ENCODE results near the gene FAM110A.

The FAM110A gene

GRCh38 chr20:821731-822065, 11.8 kb upstream of the FAM110A start:
- no peak for TF ChIP-seq CTCF (IDR thresholded peaks at IDR 0.05; ENCODE audit: low read depth, low read length)

GRCh38 chr20:822651-823573, 10.6 kb upstream of the FAM110A start:
- no peak overlapping the region; the same call in 1 of the 2 replicates for H3K27ac ChIP-seq
- DNase-seq: no peak
- TF ChIP-seq CTCF (IDR thresholded peaks at IDR 0.05; ENCODE audit: low read depth, low read length): no peak

More at GRCh38 chr20:821731-822065, 11.8 kb upstream of the FAM110A start:
- Histone ChIP-seq H3K36me3 (no peaks in the 10 kb centered on the region), H3K27me3 (ENCODE audit: insufficient read depth, low read depth, severe bottlenecking) (no peaks in the 10 kb centered on the region), H3K27ac (no peak overlapping the region), H3K9me3 (ENCODE audit: severe bottlenecking) (no peaks in the 10 kb centered on the region), H3K4me3 (ENCODE audit: low read depth, low read length) (no peak overlapping the region)
- no peak for DNase-seq

GRCh38 chr20:823574-823902, 10.0 kb upstream of the FAM110A start:
- no peak overlapping the region for H3K4me3 ChIP-seq (ENCODE audit: low read depth, low read length)
- no peak for DNase-seq
- H3K9me3 ChIP-seq (ENCODE audit: severe bottlenecking): no peaks in the 10 kb centered on the region
- TF ChIP-seq CTCF (IDR thresholded peaks at IDR 0.05; ENCODE audit: low read depth, low read length): no peak
- no peak overlapping the region for H3K27ac ChIP-seq
- no peaks in the 10 kb centered on the region for H3K36me3 ChIP-seq
- no peaks in the 10 kb centered on the region for H3K27me3 ChIP-seq (ENCODE audit: insufficient read depth, low read depth, severe bottlenecking)

More at GRCh38 chr20:822651-823573, 10.6 kb upstream of the FAM110A start:
- Histone ChIP-seq H3K9me3 (ENCODE audit: severe bottlenecking) (no peaks in the 10 kb centered on the region), H3K4me3 (ENCODE audit: low read depth, low read length) (no peak overlapping the region), H3K36me3 (no peaks in the 10 kb centered on the region), H3K27me3 (ENCODE audit: insufficient read depth, low read depth, severe bottlenecking) (no peaks in the 10 kb centered on the region)

- H3K9me3 ChIP-seq (ENCODE audit: severe bottlenecking): no peaks in the 10 kb centered on the region
Measured at GRCh38 chr20:824490-824889, 9.0 kb upstream of the FAM110A start.

GRCh38 chr20:824916-825315, 8.6 kb upstream of the FAM110A start:
- H3K9me3 ChIP-seq (ENCODE audit: severe bottlenecking): no peaks in the 10 kb centered on the region
- no peak for TF ChIP-seq CTCF (IDR thresholded peaks at IDR 0.05; ENCODE audit: low read depth, low read length)
- H3K27ac ChIP-seq: no peak overlapping the region
- no peak overlapping the region for H3K4me3 ChIP-seq (ENCODE audit: low read depth, low read length)
- DNase-seq: no peak
- H3K27me3 ChIP-seq (ENCODE audit: insufficient read depth, low read depth, severe bottlenecking): no peaks in the 10 kb centered on the region
- no peaks in the 10 kb centered on the region for H3K36me3 ChIP-seq

More at GRCh38 chr20:824490-824889, 9.0 kb upstream of the FAM110A start:
- Histone ChIP-seq H3K36me3 (no peaks in the 10 kb centered on the region), H3K4me3 (ENCODE audit: low read depth, low read length) (no peak overlapping the region), H3K27ac (no peak overlapping the region), H3K27me3 (ENCODE audit: insufficient read depth, low read depth, severe bottlenecking) (no peaks in the 10 kb centered on the region)
- TF ChIP-seq CTCF (IDR thresholded peaks at IDR 0.05; ENCODE audit: low read depth, low read length): no peak
- no peak for DNase-seq

Data from WERI-Rb-1 (cell line).